GM18858 (cell line): Measurements from ENCODE around the gene ADAMTS18.

ENCODE experiments used
- ATAC-seq: cut with Tn5 transposase; IDR thresholded peaks from one replicate; pipeline ENCODE4 v1.9.1; 2021; ENCODE audit not compliant: unreplicated experiment

Gene ADAMTS18

DNA sequence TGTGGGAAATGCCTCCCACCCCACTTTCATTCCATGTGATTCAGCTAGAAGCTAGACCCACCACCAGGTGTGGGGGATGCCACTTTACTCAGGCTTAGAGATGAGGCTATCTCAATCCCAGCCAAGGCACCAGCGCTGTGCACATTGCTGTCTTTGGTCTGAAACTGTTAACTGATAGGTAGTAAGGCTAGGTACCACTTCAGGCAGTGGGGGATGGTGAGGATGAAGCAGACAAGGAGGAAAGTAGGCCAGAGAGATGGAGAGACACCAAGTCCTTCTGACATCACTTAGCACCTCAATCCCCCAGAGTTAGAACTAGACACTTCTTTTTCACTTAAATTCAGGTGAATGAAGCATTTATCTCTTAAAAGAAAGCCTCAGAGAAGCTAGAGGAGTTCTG is 35.8 kb downstream of the ADAMTS18 start:
- no peak for ATAC-seq

DNA sequence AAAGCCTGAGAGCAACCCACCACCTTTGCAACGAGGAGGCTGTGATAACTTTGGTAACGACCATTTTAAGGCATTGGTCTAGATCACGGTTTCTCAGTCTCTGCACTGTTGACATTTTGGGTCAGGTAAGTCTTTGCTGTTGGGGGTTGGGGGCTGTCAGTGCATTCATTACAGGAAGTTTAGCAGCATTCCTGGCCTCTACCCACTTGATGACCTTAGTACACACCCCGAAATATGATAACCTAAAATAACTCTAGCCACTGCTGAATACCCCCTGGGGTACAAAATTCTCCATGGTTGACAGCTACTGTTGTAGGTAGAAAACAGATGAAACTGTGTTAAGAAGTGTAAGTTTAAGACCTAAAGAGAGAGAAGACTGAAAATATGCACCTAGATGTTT is 36.3 kb downstream of the ADAMTS18 start:
- no peak for ATAC-seq

DNA sequence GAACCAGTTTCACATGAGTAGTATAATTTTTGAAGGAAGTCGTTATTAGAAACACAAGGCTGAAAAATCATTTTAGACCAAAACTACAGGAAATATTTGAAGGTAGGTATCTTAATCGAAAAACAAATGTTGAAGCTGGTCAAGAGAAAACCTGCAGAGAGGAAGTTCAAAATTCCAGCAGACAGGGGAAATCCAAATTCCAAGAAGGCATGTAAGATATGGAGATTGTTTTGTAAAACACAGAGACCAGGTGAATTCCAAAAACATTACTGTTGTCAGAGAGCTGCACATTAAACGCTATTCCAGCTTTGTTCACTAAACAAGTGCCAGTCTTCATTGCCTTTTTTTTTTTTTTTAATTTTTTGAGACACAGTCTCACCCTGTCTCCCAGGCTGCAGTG is 38.4 kb downstream of the ADAMTS18 start:
- no peak for ATAC-seq

DNA sequence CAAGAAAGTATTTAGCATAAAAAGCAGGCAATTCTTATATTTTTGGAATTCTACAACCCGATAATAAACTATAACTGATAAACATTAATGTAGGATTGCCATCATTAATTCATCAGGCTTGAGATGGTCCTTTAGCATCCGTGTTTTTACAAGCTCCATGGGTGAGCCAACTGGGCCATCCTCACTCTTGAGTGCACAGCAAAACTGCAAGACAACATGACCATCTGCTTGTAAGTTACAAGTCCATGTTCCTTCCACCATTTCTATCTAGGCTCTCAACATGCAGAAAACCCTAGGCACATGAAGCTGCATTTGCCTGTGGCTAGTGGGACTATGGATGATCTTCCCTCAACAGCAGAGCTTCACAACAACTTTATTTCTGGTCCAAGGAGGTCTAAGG is 40.1 kb downstream of the ADAMTS18 start:
- no peak for ATAC-seq

DNA sequence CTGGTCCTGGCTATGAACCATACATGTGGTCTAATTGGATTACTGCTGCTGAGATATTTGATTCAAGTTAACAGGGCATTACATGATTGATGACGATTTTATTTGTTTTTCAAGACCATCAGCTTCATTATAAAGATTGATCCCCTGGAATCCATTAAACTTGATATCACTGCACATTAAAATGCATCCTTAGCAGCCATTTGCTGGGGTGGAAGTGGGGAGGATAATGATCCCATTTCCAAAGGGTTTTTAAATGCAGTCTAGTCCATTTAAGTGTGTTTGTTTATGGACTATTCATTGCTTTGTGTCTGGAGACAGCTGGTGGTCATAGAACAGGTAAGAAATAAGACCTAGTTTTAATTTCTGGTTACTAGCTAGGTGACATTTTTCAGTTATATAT is 40.9 kb downstream of the ADAMTS18 start:
- ATAC-seq, result no peak

DNA sequence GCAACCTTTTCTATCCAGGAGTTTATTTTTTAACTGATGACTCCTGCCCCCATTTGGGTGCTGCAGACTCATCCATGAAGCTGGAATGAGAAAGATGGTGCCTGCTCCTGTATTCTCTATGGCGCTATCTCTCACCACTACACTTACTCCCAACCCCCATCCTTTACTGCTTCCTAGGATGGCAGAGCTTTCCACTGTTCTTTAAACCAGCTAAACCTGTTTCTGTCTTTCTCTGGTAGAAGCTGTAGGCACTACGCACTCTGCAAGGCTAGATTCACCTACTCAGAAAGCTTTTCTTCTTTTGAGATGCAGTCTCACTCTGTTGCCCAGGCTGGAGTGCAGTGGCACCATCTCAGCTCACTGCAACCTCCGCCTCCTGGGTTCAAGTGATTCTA is 47.0 kb downstream of the ADAMTS18 start:
- ATAC-seq, result no peak

DNA sequence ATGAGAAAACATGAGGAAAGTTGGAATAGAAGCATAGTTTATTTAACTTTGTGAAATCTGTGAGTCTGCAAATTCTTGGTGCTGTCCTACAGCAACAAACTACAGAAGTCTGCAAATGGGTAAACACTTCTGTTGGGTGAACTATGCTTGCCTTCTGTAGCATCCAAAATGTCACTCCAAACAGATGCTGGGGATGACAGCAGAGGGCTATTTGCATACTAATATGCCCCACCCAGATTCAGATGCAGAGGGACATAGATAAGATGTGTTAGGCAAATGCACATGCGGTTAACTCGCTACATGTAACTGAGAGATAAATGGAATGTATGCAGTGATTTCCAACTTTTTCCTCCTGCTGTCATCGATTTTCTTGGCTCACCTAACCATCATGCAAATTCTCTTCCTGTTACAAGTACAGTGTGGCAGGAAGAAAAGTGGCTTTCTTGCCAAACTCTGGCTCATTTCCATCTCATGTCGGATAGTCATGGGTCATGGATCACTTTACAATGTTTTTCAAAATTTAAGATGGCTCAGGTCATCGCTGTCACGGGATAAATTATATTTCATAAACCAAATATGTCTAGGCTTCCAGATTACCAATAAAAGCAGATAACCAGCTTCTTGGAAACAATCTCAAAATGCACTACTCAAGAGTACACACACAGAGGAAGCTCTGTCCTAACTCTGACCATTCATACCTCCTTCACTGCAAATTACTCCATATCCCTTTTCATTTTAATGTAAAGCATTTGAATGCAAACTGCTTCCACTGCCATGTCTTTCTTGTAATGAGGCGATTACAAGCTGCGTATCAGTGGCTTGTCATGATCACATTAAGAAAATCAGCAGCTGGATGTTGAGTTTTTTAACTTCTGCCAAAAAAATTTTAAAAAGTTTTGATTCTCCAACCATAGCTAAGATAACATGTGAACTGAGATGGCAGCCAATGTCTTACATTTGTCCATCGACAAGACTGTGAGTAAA is 47.7 kb downstream of the ADAMTS18 start:
- no peak for ATAC-seq

DNA sequence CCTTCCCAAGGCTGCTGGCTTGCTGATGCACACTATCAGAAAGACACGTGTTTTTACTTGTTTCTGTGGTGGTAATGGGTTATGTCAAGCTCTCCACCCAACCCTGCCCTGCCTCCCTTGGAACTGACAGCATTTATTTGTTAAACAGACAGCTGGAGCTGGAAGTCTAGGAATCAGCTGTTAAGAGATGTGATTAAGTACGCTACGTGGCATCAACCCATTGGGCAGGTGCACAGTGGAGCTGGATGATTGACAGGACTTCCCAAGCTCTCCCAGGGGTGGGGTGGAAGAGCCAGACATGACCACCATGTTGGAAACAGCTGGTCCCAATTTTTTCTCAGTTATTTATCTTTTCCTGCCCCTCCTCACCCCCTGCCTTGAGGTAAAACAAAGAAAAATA is 49.4 kb downstream of the ADAMTS18 start:
- ATAC-seq, result no peak

DNA sequence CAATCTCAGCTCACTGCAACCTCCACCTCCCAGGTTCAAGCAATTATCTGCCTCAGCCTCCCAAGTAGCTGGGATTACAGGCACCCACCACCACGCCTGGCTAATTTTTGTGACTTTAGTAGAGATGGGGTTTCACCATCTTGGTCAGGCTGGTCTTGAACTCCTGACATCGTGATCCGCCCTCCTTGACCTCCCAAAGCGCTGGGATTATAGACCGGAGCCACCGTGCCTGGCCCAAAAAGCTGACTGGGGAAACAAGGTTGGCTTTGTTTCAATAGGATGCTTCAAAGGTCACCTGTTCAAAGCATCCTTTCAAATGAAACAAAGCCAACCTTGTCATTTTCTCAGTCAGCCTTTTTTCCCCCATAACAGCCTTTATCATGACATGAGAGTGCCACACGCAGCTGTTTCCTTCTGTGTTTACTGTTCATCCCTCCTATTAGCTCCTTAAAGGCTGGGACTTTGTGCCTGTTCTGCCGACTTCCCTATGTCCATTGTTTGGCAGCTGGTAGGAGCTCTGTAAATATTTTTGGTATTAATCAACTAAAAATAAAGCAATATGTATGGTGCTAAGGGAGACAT is 51.1 kb downstream of the ADAMTS18 start:
- no peak for ATAC-seq

DNA sequence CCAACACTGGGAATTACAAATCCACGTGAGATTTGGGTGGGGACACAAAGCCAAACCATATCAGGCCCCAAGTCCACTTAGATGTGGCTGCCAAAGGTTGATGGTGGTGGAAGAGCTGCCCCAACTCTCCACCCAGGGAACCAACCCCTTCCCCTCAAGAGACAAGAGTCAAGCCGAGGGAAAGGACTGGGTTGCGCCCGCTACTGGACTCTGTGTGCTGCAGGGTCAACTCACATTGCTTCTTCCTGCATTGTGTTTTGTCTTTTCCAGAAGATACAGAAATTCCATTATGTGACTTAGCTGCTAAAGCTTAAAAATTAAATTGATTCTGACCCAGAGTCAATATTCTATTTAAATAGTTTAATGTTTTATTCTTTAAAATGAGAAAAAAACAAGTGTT is 58.5 kb downstream of the ADAMTS18 start:
- no peak for ATAC-seq

DNA sequence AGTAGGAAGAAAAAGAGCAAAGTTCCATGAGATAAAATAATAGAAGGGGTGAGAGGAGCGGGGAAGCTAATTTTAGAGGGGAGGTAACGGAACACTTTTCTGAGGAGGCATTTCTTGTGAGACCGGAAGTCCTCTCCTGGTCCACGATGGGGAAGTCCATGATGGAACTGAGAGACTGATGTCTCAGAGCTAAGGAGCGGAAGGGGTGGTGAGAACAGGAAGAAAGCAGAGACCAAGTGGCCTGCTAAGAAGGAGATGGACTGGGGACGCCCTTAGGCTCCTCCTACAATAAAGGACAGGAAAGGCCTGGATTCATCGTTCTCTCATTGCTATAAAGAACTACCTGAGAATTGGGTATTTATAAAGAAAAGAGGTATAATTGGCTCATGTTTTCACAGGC is 59.4 kb downstream of the ADAMTS18 start:
- ATAC-seq, result no peak

DNA sequence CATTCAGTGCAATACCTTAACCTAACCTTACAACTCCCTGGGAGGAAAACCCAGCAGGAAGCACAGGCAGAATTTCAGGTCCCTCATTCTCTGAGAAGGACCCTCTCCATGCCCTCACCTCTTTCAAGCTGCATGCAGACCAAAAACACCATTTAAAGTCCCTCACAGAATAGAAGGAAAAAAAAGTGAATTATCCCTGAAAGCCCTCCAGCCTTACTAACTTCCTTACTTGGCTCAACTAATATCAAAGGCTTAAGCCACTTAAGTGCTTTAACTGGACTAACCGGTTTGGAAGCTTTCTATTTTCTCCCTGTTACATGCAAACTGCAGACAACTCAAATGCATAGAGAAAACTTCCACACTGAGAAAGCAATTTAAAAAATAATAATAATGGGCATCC is 60.5 kb downstream of the ADAMTS18 start:
- no peak for ATAC-seq

DNA sequence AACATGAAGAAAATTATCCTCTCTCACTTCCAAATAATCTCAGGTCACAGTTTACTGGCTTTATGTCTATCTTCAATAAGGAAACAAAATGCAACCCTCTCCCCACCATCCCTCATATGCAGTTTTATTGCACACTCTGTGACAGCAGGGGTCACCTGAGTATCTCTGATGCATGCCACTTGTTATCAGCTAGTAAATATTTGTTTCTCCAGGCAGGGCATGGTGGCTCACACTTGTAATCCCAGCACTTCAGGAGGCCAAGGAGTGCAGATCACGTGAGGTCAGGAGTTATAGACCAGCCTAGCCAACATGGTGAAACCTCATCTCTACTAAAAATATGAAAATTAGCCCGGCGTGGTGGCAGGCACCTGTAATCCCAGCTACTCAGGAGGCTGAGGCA is 61.1 kb downstream of the ADAMTS18 start:
- ATAC-seq, result no peak

DNA sequence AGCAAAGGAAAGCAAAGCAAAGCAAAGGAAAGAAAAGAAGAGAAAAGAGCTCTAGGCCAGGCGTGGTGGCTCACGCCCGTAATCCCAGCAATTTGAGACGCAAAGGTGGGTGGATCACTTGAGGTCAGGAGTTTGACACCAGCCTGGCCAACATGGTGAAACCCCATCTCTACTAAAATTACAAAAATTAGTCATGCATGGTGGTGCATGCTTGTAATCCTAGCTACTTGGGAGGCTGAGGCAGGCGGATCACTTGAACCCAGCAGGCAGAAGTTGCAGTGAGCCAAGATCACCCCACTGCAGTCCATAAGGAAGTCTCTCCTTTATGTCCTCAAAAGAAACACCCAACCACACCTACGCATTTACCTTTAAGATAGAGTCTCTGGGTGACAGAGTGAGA is 70.1 kb downstream of the ADAMTS18 start:
- ATAC-seq, result no peak

DNA sequence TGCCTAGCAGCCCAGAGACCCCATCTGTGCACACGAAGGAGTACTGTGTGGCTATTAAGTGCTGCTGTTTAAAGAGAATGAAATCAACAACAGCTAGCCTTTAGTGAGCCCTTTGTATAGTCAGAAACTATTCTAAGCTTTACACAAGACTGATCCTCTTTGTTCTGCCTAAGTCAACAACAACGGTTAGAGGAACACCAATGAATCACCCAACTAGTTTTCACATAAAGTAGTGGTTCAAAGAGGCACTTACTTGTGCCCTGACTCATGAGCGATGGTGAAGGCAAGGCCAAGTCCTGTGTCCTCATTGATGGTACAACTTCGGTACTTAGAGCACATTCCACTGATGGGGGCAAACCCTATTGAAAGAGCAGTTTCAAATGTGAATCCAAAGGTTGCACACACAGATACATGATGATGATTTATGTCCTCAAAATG is 75.8 kb downstream of the ADAMTS18 start:
- ATAC-seq, result no peak

DNA sequence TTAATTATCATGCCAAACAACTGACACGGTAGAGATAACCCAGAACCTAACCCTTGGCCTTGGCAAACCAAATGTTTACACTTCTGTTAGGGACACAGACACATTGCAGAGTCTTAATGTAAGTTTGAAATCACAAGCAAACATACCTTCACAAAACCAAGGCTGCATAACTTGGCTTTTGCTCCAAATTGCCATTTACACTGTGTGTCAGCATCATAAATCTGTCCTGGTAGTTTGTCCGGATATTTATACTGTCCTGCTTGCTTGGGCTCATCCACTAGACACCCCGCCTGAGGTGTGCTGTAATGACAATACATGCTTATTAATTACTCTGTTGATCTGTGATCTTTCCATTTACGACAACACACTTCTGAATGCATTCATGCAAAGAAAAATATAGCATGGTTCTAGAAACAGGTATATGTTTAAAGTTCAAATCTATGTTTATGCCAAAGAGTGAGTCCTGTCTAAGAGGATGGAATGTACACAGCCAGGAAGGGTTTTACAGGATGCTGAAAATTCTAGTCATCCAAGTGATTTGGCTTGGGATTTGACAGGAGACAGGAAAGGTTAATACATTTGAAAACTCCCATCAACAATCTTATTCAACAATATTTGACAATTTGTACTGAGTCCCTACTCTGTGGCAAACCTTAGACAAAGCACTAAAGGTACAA is 81.1 kb downstream of the ADAMTS18 start:
- ATAC-seq, result no peak

DNA sequence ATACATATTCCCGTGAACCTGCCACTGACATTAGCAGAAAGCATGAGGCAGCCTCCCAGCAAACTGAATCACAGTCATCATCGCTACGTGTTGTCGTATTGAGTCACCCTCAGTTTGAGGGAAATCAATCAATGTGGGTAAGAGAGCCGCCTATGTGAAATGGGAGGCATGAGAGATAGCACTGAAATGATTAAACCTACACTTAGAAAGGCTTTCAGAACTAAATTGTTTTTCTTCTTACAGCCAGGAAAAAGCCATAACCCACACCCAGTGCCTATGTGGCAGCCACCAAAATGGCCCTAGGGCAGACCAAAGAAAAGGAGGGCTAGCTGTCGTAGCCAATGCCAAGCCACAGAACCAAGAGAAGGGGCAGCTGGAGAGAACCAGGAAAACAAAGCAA is 90.5 kb downstream of the ADAMTS18 start:
- ATAC-seq, result no peak

DNA sequence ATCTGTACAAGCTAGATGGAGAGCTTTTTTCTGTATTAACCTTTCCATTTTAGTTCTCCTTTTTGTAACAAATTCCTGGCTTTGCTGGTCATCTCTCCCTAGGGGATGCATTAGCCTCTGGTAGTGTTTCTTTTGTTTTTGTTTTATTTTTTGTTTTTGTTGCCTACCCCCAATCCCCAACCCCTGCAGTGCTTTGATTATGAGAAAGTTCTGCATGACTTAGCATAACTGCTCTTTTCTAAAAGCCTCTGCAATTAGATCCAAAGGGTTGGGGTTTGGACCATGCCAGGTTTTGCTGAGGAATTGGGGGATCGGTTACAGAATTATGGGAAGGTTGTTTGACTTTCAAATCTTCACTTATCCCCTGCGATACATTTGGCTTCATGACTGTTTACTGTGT is 98.2 kb downstream of the ADAMTS18 start:
- ATAC-seq, result no peak

DNA sequence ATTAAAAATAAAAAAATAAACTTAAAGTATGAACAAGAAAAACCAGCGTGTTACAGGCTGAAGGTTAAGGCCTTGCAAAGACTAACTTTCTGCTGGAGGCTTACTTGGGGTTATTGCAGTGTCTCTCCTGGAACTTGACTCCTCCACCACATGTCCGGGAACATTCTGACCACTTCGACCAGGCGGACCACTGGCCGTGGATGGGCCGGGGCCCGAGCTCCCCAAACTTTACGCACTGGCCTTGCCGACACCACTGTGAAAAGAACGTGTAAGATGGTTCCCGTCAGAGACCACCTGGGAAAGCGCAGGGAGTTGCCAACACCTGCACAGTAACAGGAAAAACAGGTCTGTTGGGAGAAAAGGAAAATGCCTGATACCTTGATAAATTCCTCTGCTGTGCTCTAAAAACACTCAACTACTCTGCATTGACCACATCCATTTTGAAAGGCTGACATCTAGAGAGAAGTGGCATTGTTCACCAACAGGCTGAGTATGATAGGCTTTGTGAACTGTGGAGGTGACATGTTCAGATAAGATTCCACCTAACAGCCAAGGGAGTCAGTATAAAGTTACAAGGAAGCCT is 99.1 kb downstream of the ADAMTS18 start:
- ATAC-seq, result no peak

DNA sequence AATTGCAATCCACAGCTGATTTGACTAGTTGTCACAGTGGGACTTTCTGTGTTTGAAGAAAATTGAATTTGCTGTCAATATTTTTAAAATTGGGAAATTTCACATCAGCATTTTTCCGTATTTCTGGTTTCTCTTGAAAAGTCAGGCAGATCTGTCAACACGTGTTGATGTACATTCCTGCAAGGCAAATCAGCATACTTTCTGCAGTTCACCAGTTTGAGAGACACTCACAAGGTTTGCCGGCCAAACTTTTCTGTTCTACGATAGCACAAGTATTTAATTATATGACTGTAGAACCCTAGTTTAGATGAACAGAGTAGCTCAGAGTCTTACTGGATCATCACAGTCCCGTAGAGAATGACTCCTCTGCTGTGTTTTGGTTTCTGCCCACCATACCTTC is 102.0 kb downstream of the ADAMTS18 start:
- no peak for ATAC-seq

DNA sequence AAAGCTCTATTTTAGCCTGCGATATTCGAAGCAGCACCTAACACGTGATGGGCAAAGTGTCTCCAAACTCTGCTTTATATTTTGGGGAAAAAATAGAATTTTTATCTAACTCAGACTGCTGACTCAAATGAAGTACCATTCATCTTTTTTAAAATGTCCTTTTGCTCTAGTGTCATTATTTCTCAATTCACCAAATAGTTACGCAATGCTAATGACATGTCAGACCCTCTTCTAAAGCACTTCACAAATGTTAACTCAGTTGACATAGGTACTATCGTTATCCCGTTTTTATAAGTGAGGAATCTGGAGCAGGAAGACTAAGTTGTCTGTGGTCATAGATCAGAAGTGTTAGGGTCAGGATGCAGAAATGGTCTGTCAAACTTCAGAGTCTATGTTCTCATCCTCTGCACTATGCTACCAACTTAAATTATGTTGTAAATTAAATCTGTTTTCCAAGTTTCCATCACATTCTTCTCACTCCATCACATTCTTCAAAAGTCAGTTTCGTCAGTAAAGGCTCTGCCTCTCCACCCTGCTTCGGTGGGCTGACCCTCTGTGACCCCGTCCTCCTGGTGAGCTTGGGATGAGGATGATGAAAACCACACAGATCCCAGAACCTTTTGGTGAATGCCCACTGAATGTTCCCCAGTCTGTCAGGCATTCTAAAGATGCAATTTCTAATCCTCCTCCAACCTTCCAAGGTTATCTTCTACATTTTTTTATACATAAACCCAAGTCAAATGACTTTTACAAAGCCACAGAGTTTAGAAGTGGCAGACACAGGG is 102.8 kb downstream of the ADAMTS18 start:
- ATAC-seq, result no peak
